Measurements from ENCODE around the gene LRRN4.

- TF ChIP-seq POLR2A (IDR thresholded peaks at IDR 0.05) (no peak), CTCF (IDR thresholded peaks at IDR 0.05) (no peak)
Observed at GRCh38 chr20:6074784-6075183, 20.9 kb upstream of the LRRN4 start.
